HL-60/S4 (cell line): ENCODE measurements around the gene STIM1.
"Not testable (repeated sequence)": the region's sequence is repeated elsewhere in the genome, so short reads cannot be mapped to it uniquely, and the experiment has no call there.

ENCODE experiments used
- in situ Hi-C: fragments of 300-500 bp; cut with MboI; formaldehyde crosslinking; loops from 2 replicates; pipeline ENCODE4 v1.14.3; 2022; ENCODE audit warnings: low sequenced_read_pairs

The STIM1 gene

GRCh38 chr11:4006946-4007680, 151.6 kb downstream of the STIM1 start:
- in situ Hi-C loops: no loop called here

DNA sequence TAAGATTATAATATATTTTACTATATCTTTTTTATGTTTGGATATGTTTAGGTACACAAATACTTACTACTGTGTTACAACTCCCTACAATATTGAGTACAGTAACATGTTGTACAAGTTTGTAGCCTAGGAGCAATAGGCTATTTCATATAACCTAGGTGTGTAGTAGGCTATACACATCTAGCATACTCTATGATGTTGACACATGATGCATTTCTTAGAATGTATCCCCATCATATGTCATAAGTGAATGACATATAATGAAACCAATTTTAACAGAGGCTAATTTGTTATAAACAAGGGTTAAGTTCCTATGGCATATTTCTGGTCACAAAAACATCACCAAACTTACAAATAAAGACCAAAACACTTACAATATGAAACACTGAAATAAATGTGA, 152.7 kb downstream of the STIM1 start:
- in situ Hi-C loops: no loop called here

DNA sequence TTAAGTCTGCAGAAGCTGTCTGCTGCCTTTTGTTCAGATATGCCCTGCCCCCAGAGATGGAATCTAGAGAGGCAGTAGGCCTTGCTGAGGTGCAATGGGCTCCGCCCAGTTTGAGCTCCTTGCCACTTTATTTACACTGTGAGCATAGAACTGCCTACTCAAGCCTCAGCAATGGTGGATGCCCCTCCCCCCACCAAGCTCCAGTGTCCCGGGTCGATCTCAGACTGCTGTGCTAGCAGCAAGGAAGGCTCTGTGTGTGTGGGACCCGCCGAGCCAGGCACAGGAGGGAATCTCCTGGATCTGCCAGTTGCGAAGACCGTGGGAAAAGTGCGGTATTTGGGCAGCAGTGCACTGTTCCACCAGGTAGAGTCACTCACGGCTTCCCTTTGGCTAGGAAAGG, 161.1 kb downstream of the STIM1 start:
- in situ Hi-C loops: not testable (repeated sequence)

- in situ Hi-C loops: no loop called here
Observed at GRCh38 chr11:4017129-4017528, 161.7 kb downstream of the STIM1 start.

- in situ Hi-C loops: no loop called here
Observed at GRCh38 chr11:4018641-4019040, 163.2 kb downstream of the STIM1 start.

- in situ Hi-C loops: no loop called here
Observed at GRCh38 chr11:4019891-4020290, 164.4 kb downstream of the STIM1 start.

DNA sequence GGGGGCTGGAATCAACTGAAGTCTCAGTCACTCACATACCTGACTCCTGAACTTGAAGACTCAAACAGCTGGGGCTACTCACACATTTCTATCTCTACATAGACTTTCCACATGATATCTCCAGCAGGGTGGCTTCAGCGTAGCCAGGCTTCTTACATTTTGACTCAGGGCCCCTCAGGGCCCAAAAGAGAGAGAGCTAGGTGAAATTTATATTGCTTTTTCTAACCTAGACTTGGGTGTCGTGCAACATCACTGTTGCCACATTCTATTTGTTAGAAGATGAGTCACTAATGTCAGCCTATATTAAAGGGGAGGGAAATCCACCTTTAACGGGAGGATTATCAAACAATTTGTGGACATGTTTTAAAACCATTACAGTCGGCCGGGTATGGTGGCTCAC, 167.2 kb downstream of the STIM1 start:
- in situ Hi-C loops: no loop called here

- in situ Hi-C loops: no loop called here
Observed at GRCh38 chr11:4025248-4025966, 169.9 kb downstream of the STIM1 start.

GRCh38 chr11:4025967-4026324, 170.5 kb downstream of the STIM1 start:
- in situ Hi-C loops: no loop called here

- in situ Hi-C loops: no loop called here
Observed at GRCh38 chr11:4026389-4026788, 170.9 kb downstream of the STIM1 start.

GRCh38 chr11:4027746-4028145, 172.3 kb downstream of the STIM1 start:
- in situ Hi-C loops: no loop called here

- in situ Hi-C loops: no loop called here
Observed at GRCh38 chr11:4030197-4030596, 174.7 kb downstream of the STIM1 start.

GRCh38 chr11:4032097-4032496, 176.6 kb downstream of the STIM1 start:
- in situ Hi-C loops: no loop called here

- in situ Hi-C loops: no loop called here
Observed at GRCh38 chr11:4035985-4036384, 180.5 kb downstream of the STIM1 start.

GRCh38 chr11:4039011-4039410, 183.5 kb downstream of the STIM1 start:
- in situ Hi-C loops: no loop called here

- in situ Hi-C loops: no loop called here
Observed at GRCh38 chr11:4040461-4040860, 185.0 kb downstream of the STIM1 start.

- in situ Hi-C loops: no loop called here
Observed at GRCh38 chr11:4041731-4042391, 186.4 kb downstream of the STIM1 start.

- in situ Hi-C loops: no loop called here
Observed at GRCh38 chr11:4044976-4045646, 189.6 kb downstream of the STIM1 start.

- in situ Hi-C loops: no loop called here
Observed at GRCh38 chr11:4048340-4048739, 192.9 kb downstream of the STIM1 start.

DNA sequence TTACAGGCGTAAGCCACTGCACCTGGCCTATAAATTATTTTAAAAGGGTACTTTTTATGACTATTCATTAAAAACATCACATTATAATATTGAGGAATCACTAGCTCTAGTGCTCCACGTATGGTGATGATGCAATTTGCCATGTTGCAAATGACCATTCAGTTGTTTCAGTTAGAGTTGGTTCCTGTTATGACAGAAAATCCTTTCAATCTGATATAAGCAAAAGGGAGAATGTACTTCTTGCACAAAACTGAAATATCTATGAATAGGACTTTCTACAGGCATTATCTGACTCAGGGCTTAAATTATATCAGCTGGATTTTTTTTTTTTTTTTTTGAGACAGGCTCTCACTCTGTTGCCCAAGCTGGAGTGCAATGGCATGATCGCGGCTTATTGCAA, 193.5 kb downstream of the STIM1 start:
- in situ Hi-C loops: no loop called here

DNA sequence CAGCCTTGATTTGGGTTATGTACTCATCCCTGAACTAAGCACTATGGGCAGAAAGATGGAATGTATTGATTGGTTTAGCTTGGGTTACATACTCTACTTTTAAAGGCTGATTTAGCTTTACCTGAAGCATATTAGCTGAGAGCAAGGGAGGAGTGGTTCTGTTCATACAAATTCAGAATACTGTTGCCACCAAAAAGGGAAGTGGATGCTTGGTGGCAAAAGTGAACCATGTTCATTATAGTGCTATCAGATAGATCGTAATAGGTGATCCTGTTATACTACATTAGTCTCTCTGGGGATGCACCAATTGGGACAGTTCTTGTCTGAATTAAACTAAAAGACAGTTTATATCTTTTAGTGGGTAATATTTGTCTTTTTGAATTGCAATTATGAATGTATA, 194.7 kb downstream of the STIM1 start:
- in situ Hi-C loops: no loop called here

- in situ Hi-C loops: not testable (repeated sequence)
Observed at GRCh38 chr11:4053200-4053599, 197.7 kb downstream of the STIM1 start.
